GM12874 (cell line): ENCODE results near the gene CLDN7.

Experiments used
- CTCF ChIP-seq: IDR thresholded peaks from 2 replicates; pipeline ENCODE4 v1.5.1; 2011; ENCODE audit warnings: low read depth, mild to moderate bottlenecking, control low read depth, low read length, moderate library complexity; ENCODE audit not compliant: insufficient read depth

The CLDN7 gene

GRCh38 chr17:7266784-7267183, 4.5 kb upstream of the CLDN7 start:
- TF ChIP-seq CTCF = no peak

DNA sequence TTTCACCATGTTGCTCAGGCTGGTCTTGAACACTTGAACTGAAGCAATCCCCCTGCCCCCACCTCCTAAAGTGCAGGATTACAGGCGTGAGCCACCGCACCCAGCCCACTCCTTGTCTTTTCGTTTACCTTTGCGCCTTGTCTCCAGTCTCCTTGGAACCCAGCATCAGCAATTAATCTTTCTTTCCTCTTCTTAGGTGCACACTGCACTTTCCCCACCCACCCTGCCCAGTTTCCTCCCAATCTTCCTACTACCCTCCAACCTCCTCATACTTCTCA, 1.5 kb upstream of the CLDN7 start:
- TF ChIP-seq CTCF = no peak

- TF ChIP-seq CTCF = no peak
Observed at GRCh38 chr17:7262935-7263800, 890 bp upstream of the CLDN7 start.

- no peak for TF ChIP-seq CTCF
Observed at GRCh38 chr17:7261379-7262191, 693 bp downstream of the CLDN7 start.

DNA sequence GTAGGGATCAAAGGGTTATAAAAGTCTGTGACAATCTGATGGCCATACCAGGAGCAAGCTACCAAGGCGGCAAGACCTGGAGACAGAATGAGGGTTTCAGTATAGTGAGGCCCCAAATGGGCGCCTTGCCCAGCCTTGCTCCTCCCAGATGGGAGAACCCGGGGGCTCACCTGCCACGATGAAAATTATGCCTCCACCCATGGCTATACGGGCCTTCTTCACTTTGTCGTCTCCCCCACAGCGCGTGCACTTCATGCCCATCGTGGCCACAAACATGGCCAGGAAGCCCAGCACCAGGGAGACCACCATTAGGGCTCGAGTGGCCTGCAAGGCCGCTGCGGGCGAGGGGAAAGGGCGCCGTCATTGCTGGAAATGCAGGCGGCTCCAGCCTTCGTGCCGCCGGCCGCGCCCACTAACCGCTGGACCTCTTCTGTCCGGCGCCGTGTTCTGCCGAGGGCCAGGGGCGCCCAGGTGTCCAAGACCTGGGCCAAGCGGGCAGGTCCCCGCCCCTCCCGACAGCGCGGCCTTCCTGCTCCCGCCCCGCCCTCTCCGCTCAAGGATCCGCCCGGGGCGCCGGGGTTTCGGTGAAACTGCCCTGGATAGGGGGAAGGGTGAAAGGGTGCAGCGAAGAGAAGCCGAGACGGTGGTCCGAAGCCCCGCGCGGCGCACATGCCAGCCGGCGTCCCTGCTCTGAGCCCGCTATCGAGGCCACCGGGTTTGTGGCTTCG, 1.5 kb downstream of the CLDN7 start:
- TF ChIP-seq CTCF = no peak

DNA sequence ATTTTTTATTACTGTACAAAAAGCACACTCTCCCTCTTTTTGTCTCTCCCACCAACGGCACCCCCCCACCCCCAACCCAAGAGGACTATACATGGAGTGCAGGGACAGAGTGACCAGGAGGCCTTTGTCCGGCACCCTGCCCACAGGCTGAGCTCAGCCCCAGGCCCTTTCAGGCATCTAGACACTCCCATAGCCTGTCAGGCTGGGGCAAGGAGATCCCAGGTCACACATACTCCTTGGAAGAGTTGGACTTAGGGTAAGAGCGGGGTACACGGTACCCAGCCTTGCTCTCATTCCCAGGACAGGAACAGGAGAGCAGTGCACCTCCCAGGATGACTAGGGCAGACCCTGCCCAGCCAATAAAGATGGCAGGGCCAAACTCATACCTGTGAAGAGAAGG, 2.1 kb downstream of the CLDN7 start:
- no peak for TF ChIP-seq CTCF

DNA sequence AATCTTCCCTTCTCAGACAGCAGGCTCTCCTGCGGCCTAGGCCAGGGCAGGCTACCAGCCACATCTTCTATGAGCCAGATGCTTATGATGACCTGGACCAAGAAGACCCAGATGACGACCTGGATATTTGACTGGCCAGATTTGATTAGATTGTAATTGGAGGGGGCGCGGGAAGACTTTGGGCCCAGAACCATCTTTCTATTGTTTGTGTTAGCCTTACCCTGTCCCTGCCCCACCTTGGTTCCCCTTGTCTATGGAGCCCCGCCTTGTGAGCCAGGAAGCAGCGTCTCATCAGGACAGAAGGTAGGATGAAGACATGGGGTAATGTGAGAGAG, 2.8 kb downstream of the CLDN7 start:
- no peak for TF ChIP-seq CTCF
